Smooth muscle cell (in vitro differentiated cells): ENCODE data around the gene PIK3IP1. TPM values are rescaled to one million over a fixed set of nuclear protein-coding genes. Genes with fewer than 3 reads are reported as not detected.

ENCODE experiments used
- DNase-seq: peaks from one replicate; lab custom pipeline; 2025; ENCODE audit not compliant: unreplicated experiment; lab: John Stamatoyannopoulos, UW
- H2AFZ ChIP-seq: fragments of 200-600 bp; sonication (generic); 2 replicates; pipeline ENCODE4 v1.6.0; 2016; ENCODE audit warnings: antibody characterized with exemption, low read depth, mild to moderate bottlenecking
- H3F3A ChIP-seq: fragments of 200-600 bp; sonication (generic); 2 replicates; pipeline ENCODE4 v1.6.0; 2017; ENCODE audit warnings: antibody characterized with exemption, low read depth
- H3K27ac ChIP-seq: fragments of 200-600 bp; sonication (generic); 2 replicates; pipeline ENCODE4 v1.5.1; 2016; ENCODE audit warnings: low read depth, mild to moderate bottlenecking
- H3K27me3 ChIP-seq: fragments of 200-600 bp; sonication (generic); 2 replicates; pipeline ENCODE4 v1.6.1; 2016; ENCODE audit warnings: low read depth, mild to moderate bottlenecking
- H3K36me3 ChIP-seq: fragments of 200-600 bp; sonication (generic); 2 replicates; pipeline ENCODE4 v1.5.1; 2016; ENCODE audit warnings: low read depth
- H3K4me1 ChIP-seq: fragments of 200-600 bp; sonication (generic); 2 replicates; pipeline ENCODE4 v1.5.1; 2016; ENCODE audit warnings: low read depth
- H3K4me2 ChIP-seq: fragments of 200-600 bp; sonication (generic); 2 replicates; pipeline ENCODE4 v1.6.0; 2016; ENCODE audit warnings: mild to moderate bottlenecking
- H3K4me3 ChIP-seq: fragments of 200-600 bp; sonication (generic); 2 replicates; pipeline ENCODE4 v1.5.1; 2016; ENCODE audit warnings: mild to moderate bottlenecking
- H3K79me2 ChIP-seq: fragments of 200-600 bp; sonication (generic); 2 replicates; pipeline ENCODE4 v1.6.0; 2016; ENCODE audit warnings: low read depth, mild to moderate bottlenecking
- H3K9ac ChIP-seq: fragments of 200-600 bp; sonication (generic); 2 replicates; pipeline ENCODE4 v1.6.0; 2016; ENCODE audit warnings: low read depth
- H3K9me3 ChIP-seq: fragments of 200-600 bp; sonication (generic); replicated peaks from 2 replicates; pipeline ENCODE4 v1.5.1; 2016; ENCODE audit warnings: low read depth
- H4K20me1 ChIP-seq: fragments of 200-600 bp; sonication (generic); 2 replicates; pipeline ENCODE4 v1.6.0; 2016; ENCODE audit warnings: low read depth
- CTCF ChIP-seq: fragments of 200-600 bp; sonication (generic); IDR thresholded peaks from 2 replicates; pipeline ENCODE4 v1.5.1; 2017; ENCODE audit warnings: borderline replicate concordance, mild to moderate bottlenecking, antibody characterized with exemption; ENCODE audit not compliant: insufficient read depth, poor library complexity, severe bottlenecking
- WGBS: methylation state at CpG from one replicate; pipeline ENCODE4 v1.1.7; 2016; ENCODE audit warnings: low lambda C conversion rate; 5-methylcytosine and 5-hydroxymethylcytosine counted together
- polyA plus RNA-seq: library from polyadenylated mRNA; unstranded; fragments of >200 nt; fragmentation: Nextera tagmentation; extraction: Ambion mirVana; gene quantifications from 2 replicates; pipeline ENCODE4 v1.2.1, GENCODE V29; 2016
- total RNA-seq: library from RNA; depleted of rRNA; stranded (reverse); fragments of >200 nt; gene quantifications from 2 replicates; pipeline ENCODE4 v1.2.3, GENCODE V29; 2014

PIK3IP1 gene
- total and polyA plus RNA-seq, 2 experiments from 2014 or later = 16.9 to 20.2 TPM

GRCh38 chr22:31271485-31271884, 20.8 kb downstream of the PIK3IP1 start:
- Histone ChIP-seq H4K20me1 (peaks cover 46% of the 10 kb centered on the region), H3K4me2 (no peak overlapping the region), H3K27ac (peak overlapping the region; percentile 56), H3K79me2 (peaks cover 4% of the 10 kb centered on the region), H3F3A (peaks cover 14% of the 10 kb centered on the region), H3K4me1 (no peaks in the 10 kb centered on the region), H3K4me3 (no peak overlapping the region), H2AFZ (no peak overlapping the region), H3K9me3 (no peaks in the 10 kb centered on the region), H3K36me3 (peaks cover 30% of the 10 kb centered on the region), H3K27me3 (no peaks in the 10 kb centered on the region), H3K9ac (no peak overlapping the region)
- DNase-seq = no peak
- 86% methylated on average over 3 of the region's 3 CpGs for WGBS
- TF ChIP-seq CTCF = no peak

GRCh38 chr22:31271026-31271425, 21.3 kb downstream of the PIK3IP1 start:
- Histone ChIP-seq H3K36me3 (peaks cover 31% of the 10 kb centered on the region), H3K79me2 (peaks cover 4% of the 10 kb centered on the region), H3K4me3 (no peak overlapping the region), H3K4me1 (no peaks in the 10 kb centered on the region), H3K9me3 (no peaks in the 10 kb centered on the region), H3K4me2 (no peak overlapping the region), H4K20me1 (peaks cover 48% of the 10 kb centered on the region), H3K27me3 (no peaks in the 10 kb centered on the region), H3F3A (peaks cover 13% of the 10 kb centered on the region), H3K27ac (peak overlapping the region; percentile 56), H2AFZ (no peak overlapping the region), H3K9ac (no peak overlapping the region)
- 88% methylated on average over 4 of the region's 4 CpGs for WGBS
- TF ChIP-seq CTCF = no peak
- DNase-seq = no peak

- H3K4me1 ChIP-seq = no peaks in the 10 kb centered on the region
- TF ChIP-seq CTCF = no peak
- peaks cover 54% of the 10 kb centered on the region for H4K20me1 ChIP-seq
- peaks cover 4% of the 10 kb centered on the region for H3K79me2 ChIP-seq
- no peak overlapping the region for H3K4me3 ChIP-seq
- no peak for DNase-seq
- peaks cover 7% of the 10 kb centered on the region for H3F3A ChIP-seq
- H3K9ac ChIP-seq = no peak overlapping the region
- H3K36me3 ChIP-seq = peaks cover 32% of the 10 kb centered on the region
- H3K27ac ChIP-seq = no peak overlapping the region
- no peaks in the 10 kb centered on the region for H3K9me3 ChIP-seq
- no peak overlapping the region for H2AFZ ChIP-seq
- no peaks in the 10 kb centered on the region for H3K27me3 ChIP-seq
- WGBS = 40% methylated on average over 3 of the region's 3 CpGs
- no peak overlapping the region for H3K4me2 ChIP-seq
Observed at GRCh38 chr22:31269892-31270579, 22.3 kb downstream of the PIK3IP1 start.

GRCh38 chr22:31268281-31268680, 24.0 kb downstream of the PIK3IP1 start:
- Histone ChIP-seq H3K9me3 (no peaks in the 10 kb centered on the region), H3K27me3 (no peaks in the 10 kb centered on the region), H3F3A (peaks cover 4% of the 10 kb centered on the region), H3K79me2 (peaks cover 4% of the 10 kb centered on the region), H3K36me3 (peaks cover 37% of the 10 kb centered on the region), H3K27ac (no peak overlapping the region), H2AFZ (no peak overlapping the region), H3K4me2 (no peak overlapping the region), H3K9ac (no peak overlapping the region), H3K4me1 (no peaks in the 10 kb centered on the region), H3K4me3 (no peak overlapping the region), H4K20me1 (peaks cover 59% of the 10 kb centered on the region)
- WGBS = 98% methylated on average over 2 of the region's 2 CpGs
- no peak for DNase-seq
- TF ChIP-seq CTCF = no peak
